H54 (cell line): Measurements from ENCODE around the gene OR4L1.
"Not testable (repeated sequence)": the region's sequence is repeated elsewhere in the genome, so short reads cannot be mapped to it uniquely, and the experiment has no call there.

ENCODE experiments used
- DNase-seq: peaks from one replicate; pipeline ENCODE4 v3.0.0; 2011; ENCODE audit warnings: low spot score, mixed read lengths; ENCODE audit not compliant: insufficient read length
- FAIRE-seq: peaks from 3 replicates; lab custom pipeline; 2011; peaks lifted over from hg19 to GRCh38; lab: Jason Lieb, UNC
- POLR2A ChIP-seq: IDR thresholded peaks from 2 replicates; pipeline ENCODE4 v1.6.1; 2011; ENCODE audit warnings: low read depth, mild to moderate bottlenecking, low read length

OR4L1 gene, protein sequence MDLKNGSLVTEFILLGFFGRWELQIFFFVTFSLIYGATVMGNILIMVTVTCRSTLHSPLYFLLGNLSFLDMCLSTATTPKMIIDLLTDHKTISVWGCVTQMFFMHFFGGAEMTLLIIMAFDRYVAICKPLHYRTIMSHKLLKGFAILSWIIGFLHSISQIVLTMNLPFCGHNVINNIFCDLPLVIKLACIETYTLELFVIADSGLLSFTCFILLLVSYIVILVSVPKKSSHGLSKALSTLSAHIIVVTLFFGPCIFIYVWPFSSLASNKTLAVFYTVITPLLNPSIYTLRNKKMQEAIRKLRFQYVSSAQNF

DNA sequence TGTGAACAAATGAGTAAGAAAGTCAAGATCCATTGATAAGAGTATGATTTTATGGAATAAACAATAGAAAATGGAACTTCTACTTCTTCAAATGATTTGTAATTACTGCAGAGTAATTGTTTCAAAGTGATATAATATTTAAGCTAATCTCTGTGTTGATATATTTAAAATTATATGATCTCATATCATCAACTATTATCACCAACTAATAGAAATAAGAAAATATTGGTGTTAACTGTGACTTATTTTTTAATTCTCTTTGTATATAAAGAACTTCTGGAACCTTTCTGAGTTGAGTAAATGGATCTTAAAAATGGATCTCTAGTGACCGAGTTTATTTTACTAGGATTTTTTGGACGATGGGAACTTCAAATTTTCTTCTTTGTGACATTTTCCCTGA, at the start of gene OR4L1:
OR4L1 (plus strand) TSS at position 301 of the 400 bp plus-strand sequence; CDS start at position 301, 0 bp downstream.
- no peak for DNase-seq
- TF ChIP-seq POLR2A: no peak
- FAIRE-seq: no peak

DNA sequence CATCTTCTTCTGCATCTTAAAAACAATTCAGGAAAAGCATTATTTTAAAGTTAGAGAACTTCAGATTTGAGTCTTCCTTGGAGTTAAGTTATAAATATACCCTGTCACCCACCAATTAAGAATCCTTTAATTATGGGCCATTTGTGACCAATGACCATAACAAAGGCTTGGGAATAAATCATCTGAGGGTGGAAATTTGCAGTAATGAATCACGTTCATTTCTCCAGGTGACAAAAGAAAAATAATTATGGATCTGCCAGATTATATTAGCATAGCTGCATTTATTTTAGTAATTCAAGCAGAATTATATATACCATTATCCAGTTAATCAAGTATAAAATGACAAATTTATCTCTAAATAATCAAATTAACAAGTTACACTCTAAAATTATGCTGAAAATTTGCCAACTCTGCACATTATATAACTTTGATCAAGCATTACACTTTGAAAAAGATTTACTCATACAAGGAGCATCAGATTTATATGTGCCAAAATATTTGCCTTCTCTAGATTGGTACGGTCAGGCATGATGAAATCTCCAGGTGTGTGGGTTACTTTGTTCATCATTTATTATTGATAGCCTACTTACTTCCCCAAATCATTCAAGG, 40.5 kb upstream of the OR4L1 start, which contains the start of gene OR4K14:
OR4K14 (minus strand) TSS at position 51 of the 609 bp plus-strand sequence. CDS start 4,114 bp downstream, outside the sequence.
- no peak for TF ChIP-seq POLR2A
- DNase-seq: no peak
- FAIRE-seq: no peak

DNA sequence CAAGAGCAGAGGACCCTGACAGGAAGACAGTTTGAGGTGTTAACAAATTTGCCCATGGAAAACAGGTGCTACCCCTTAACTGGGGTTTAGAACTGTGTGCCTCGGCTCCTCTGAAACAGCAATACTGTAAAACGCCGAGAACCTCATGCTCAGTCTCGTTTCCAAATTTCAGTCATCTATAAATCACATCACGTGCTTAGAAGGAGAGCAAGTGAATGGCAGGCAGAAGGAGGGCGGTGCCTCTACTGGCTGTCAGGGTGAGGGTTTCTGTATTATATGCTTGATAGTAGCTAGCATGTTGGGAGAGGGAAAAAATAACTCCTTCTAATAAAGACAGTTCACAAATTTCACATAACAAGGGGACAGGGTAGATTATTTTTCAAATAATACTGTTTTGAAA, 28.8 kb upstream of the OR4L1 start:
- DNase-seq: no peak
- no peak for FAIRE-seq
- TF ChIP-seq POLR2A: no peak

DNA sequence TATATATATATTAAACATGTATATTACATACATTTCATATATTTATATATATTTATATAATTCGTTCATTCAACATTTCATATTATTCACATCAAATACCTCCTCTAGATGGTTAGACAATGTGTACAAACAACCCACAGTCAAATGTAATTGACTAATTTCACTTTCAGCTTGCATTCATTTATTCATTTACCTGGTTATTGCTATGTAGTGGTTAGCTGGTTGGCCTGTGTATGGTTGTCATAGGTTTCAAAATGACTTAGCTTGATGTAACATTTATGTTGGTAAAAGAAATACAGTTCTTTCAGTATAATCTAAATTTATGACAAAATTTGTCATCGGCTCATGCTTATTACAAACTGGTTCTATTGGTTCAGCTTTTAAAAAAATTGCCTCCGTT, 24.4 kb upstream of the OR4L1 start:
- FAIRE-seq (no peak), DNase-seq (no peak)
- no peak for TF ChIP-seq POLR2A

DNA sequence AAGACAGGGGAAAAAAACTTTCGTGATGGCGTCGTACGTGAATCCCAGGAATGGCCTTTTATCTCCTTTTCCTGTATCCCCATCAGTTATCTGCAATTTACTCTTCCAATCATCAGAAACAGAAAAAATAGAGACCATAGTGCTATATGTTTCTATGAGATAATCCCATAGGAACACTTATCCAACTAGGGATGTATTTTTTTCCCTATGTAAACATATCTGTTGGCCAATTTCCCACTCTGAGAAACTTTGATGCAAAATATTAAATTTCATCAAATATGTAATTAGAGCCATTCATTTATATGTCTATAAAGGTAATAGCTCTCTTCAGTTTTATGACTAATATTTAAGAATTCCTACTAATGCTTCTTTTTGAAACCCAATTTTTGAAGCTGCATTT, 23.9 kb upstream of the OR4L1 start, which contains the start of gene OR4K13:
OR4K13 (minus strand) TSS at position 101 of the 400 bp plus-strand sequence. CDS start 1,280 bp downstream, outside the sequence.
- FAIRE-seq (no peak), DNase-seq (no peak)
- no peak for TF ChIP-seq POLR2A

DNA sequence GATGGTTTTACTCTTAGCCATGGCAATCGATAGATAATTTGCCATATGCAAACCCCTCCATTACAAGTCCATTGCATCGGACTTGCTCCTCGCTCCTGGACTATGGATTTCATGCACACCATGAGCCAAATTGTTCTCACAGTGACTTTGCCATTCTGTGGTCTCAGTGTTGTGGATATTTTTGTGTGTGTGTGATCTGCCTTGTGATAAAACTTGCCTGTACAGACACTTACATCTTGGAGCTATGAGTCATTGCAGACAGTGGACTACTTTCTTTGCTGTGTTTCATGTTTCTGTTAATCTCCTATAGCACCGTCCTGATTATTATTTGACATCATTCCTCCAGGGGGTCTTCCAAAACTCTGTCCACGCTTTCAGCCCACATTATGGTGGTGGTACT, 15.6 kb upstream of the OR4L1 start:
- DNase-seq: no peak
- no peak for TF ChIP-seq POLR2A
- no peak for FAIRE-seq

DNA sequence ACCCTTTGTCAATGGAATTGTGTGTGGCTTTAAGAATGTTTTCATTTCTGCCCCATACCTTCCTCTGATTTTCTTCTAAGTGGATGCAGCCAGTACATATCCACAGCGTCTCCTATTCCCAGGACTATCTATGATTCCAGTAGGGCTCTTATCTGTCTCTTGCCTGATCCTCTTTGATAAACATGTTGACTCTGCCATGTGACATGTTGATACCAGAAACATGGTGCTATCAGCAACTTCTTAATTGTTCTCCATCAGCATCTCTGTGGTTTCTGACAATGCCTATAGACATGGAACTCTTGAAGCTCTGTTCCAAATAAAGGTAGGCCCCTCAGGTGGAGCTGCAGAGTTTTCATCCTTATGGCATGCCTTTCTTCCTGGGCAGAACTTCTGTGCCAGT, 11.6 kb upstream of the OR4L1 start:
- DNase-seq: no peak
- no peak for TF ChIP-seq POLR2A
- no peak for FAIRE-seq

DNA sequence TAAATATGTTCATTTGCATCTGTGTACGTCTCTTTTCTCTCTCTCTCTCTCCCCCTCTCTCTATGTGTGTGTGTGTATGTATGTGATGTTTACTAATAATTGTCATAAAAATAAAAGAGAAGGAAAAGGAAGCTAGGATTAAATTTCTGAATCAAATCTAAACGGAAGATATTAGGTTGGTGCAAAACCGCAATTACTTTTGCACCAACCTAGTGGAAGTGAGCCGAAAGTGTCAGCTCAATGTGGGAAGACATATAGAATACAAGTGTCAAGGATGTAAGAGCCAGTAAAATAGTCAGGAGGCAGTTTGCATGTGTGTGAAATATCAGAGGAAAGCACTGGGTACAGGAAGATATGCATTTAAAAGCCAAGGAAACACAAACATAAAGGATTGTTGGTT, 32.2 kb downstream of the OR4L1 start:
- TF ChIP-seq POLR2A: no peak
- FAIRE-seq (no peak), DNase-seq (no peak)

DNA sequence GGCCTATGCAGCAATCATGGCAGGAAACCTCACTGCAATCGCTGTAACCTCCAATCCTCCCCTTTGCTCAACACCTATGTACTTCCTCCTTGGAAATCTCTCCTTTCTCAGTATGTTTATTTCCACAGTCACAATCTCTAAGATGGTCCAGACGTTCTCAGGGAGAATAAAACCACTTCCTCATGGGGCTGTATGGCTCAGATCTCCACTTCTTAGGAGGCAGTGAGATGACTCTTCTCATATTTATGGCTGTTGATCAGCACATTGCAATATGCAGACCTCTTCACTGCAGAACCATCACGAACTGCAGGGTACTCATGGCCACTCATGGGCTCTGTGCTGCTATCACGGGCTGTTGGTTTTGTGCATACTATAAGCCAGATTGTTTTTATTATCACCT, 33.6 kb downstream of the OR4L1 start:
- FAIRE-seq (no peak), DNase-seq (no peak)
- no peak for TF ChIP-seq POLR2A

DNA sequence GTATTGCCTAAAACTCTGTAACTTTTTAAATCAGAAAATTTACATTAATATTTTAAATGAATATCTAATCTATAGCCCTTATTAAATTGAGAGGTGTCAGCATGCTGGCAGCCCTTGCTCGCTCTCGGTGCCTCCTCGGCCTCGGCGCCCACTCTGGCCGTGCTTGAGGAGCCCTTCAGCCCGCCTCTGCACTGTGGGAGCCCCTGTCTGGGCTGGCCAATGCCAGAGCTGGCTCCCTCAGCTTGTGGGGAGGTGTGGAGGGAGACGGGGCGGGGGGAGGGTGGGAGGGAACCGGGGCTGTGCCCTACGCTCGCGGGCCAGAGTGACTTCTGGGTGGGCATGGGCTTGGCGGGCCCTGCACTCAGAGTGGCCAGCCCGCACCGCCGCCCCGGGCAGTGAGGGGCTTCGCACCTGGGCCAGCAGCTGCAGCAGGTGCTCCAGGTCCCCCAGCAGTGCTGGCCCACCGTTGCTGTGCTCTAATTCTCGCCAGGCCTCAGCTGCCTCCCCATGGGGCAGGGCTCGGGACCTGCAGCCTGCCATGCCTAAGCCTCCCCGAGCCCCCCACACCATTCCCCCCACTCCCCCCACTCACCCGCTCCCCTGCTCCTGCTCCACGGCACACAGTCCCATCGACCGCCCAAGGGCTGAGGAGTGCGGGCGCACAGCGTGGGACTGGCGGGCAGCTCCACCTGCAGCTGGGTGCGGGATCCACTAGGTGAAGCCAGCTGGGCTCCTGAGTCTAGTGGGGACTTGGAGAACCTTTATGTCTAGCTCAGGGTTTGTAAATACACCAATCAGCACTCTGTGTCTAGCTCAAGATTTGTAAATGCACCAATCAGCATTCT, 39.3 kb downstream of the OR4L1 start:
- not testable (repeated sequence) for FAIRE-seq

DNA sequence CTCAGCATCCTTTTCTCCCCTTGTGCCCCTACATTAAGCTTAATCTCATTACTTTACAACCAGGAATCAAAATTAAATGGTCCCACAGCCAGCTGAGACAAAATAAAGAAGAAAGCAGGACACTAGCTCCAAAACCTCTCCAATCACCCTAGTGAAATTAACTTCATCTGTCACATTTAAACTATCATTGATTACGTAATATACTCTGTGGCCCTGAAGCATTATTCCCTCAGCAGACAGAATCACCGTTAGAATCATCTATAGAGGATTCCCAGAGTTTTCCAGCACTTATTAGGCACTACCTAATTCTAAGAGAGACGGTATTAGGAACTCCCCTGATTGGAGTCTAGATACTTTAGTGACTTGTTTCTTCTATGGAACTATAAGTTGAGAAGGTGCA, 50.6 kb downstream of the OR4L1 start, which contains the start of gene OR4K17:
OR4K17 (plus strand) TSS at position 302 of the 400 bp plus-strand sequence. CDS start 6,761 bp downstream, outside the sequence.
- no peak for TF ChIP-seq POLR2A
- no peak for DNase-seq
- FAIRE-seq: no peak

More for the DNA sequence above, 39.3 kb downstream of the OR4L1 start:
- DNase-seq: not testable (repeated sequence)
